Trophoblast cell (in vitro differentiated cells and primary cell): ENCODE results near the gene DMRTC2.

Experiments used
- DNase-seq, 2 donors: peaks; one replicate each; pipeline ENCODE4 v3.0.0-alpha.2; 2016
- H2AFZ ChIP-seq: 2 replicates; pipeline ENCODE4 v1.6.1; 2013; ENCODE audit warnings: low read length, moderate library complexity, mild to moderate bottlenecking; ENCODE audit not compliant: insufficient read depth, poor library complexity
- H2AK5ac ChIP-seq: 2 replicates; pipeline ENCODE4 v1.6.1; 2013; ENCODE audit warnings: mild to moderate bottlenecking, low read length
- H2BK120ac ChIP-seq: 2 replicates; pipeline ENCODE4 v1.6.1; 2013; ENCODE audit warnings: low read length, mild to moderate bottlenecking, moderate library complexity; ENCODE audit not compliant: insufficient read depth, poor library complexity
- H2BK12ac ChIP-seq: 2 replicates; pipeline ENCODE4 v1.6.1; 2013; ENCODE audit warnings: mild to moderate bottlenecking, low read length, moderate library complexity
- H2BK5ac ChIP-seq: 2 replicates; pipeline ENCODE4 v1.6.1; 2013; ENCODE audit warnings: low read length, low read depth, moderate library complexity, mild to moderate bottlenecking; ENCODE audit not compliant: poor library complexity
- H3K14ac ChIP-seq: 2 replicates; pipeline ENCODE4 v1.6.1; 2013; ENCODE audit warnings: mild to moderate bottlenecking, low read length
- H3K18ac ChIP-seq: 2 replicates; pipeline ENCODE4 v1.6.1; 2013; ENCODE audit warnings: mild to moderate bottlenecking, low read length
- H3K23ac ChIP-seq: 2 replicates; pipeline ENCODE4 v1.6.1; 2013; ENCODE audit warnings: low read length
- H3K27ac ChIP-seq: 2 replicates; pipeline ENCODE4 v1.5.1; 2013; ENCODE audit warnings: low read depth, mild to moderate bottlenecking, inconsistent platforms, low read length, moderate library complexity
- H3K27me3 ChIP-seq: 2 replicates; pipeline ENCODE4 v1.6.1; 2013; ENCODE audit warnings: inconsistent platforms, mild to moderate bottlenecking, low read length, moderate library complexity; ENCODE audit not compliant: insufficient read depth
- H3K36me3 ChIP-seq, 2 experiments: 1 replicate in 1 of 2; 2 replicates in 1 of 2; pipeline ENCODE4 v1.6.1; 2013; ENCODE audit warnings: low read length in 2 of 2, mild to moderate bottlenecking in 2 of 2, moderate library complexity in 1 of 2; ENCODE audit not compliant: insufficient read depth in 2 of 2, control insufficient read depth in 1 of 2
- H3K4ac ChIP-seq: 2 replicates; pipeline ENCODE4 v1.6.1; 2013; ENCODE audit warnings: low read depth, mild to moderate bottlenecking, low read length, moderate library complexity
- H3K4me1 ChIP-seq, 2 experiments: 1 replicate in 1 of 2; 2 replicates in 1 of 2; pipeline ENCODE4 v1.6.1; 2013; ENCODE audit warnings: low read length in 2 of 2, mild to moderate bottlenecking in 2 of 2, moderate library complexity in 1 of 2; ENCODE audit not compliant: insufficient read depth in 2 of 2, control insufficient read depth in 1 of 2
- H3K4me2 ChIP-seq: 2 replicates; pipeline ENCODE4 v1.6.1; 2013; ENCODE audit warnings: inconsistent platforms, mild to moderate bottlenecking, low read length, moderate library complexity
- H3K4me3 ChIP-seq: 2 replicates; pipeline ENCODE4 v1.5.1; 2013; ENCODE audit warnings: mild to moderate bottlenecking, low read depth, low read length, inconsistent platforms
- H3K79me1 ChIP-seq: one replicate; pipeline ENCODE4 v1.6.1; 2013; ENCODE audit warnings: low read length
- H3K79me2 ChIP-seq: 2 replicates; pipeline ENCODE4 v1.6.1; 2013; ENCODE audit warnings: low read length, mild to moderate bottlenecking; ENCODE audit not compliant: control insufficient read depth, insufficient read depth, poor library complexity
- H3K9ac ChIP-seq: 2 replicates; pipeline ENCODE4 v1.6.1; 2013; ENCODE audit warnings: mild to moderate bottlenecking, low read length
- H3K9me3 ChIP-seq: 2 replicates; pipeline ENCODE4 v1.6.1; 2013; ENCODE audit warnings: low read depth, mild to moderate bottlenecking, control low read depth, inconsistent platforms, low read length; ENCODE audit not compliant: insufficient read depth
- H4K12ac ChIP-seq: 2 replicates; pipeline ENCODE4 v1.6.1; 2013; ENCODE audit warnings: low read depth, mild to moderate bottlenecking, low read length, moderate library complexity
- H4K8ac ChIP-seq: 2 replicates; pipeline ENCODE4 v1.6.1; 2013; ENCODE audit warnings: low read depth, mild to moderate bottlenecking, low read length, moderate library complexity
- H4K91ac ChIP-seq: one replicate; pipeline ENCODE4 v1.6.1; 2013; ENCODE audit warnings: low read depth, mild to moderate bottlenecking, low read length, moderate library complexity
- WGBS: extraction: QIAGEN DNeasy Blood & Tissue Kit; methylation state at CpG from one replicate; pipeline ENCODE4 v1.1.7; 2013; ENCODE audit warnings: missing lambda C conversion rate; ENCODE audit not compliant: insufficient read length, insufficient coverage; ENCODE audit errors: extremely low coverage; 5-methylcytosine and 5-hydroxymethylcytosine counted together

The DMRTC2 gene

DNA sequence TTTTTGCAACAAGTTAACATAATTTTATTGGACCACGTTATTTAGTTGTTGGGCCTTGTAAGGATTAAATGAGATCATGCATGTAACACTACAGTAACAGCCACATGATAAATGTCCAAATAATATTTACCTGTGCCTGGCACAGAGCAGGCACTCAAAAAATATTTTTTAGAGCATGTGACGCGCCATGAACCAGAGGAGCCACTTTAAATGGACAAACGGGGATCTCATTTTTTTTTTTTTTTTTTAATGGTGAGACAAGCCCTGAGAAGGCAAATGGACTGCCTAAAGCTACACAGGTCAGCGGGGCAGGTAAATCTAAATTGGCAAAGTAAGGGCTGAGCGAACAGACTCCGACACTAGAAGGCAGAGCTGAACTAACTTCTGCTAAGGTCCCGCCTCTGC, 14.4 kb downstream of the DMRTC2 start:
- H3K36me3 ChIP-seq = peaks cover 31 to 33% of the 10 kb centered on the region in 2 experiments
- H2AK5ac ChIP-seq = no peak overlapping the region
- no peak overlapping the region for H4K12ac ChIP-seq
- H3K4me3 ChIP-seq = no peak overlapping the region
- no peak overlapping the region for H4K91ac ChIP-seq
- no peak overlapping the region for H2BK120ac ChIP-seq
- no peak overlapping the region for H3K4ac ChIP-seq
- no peak overlapping the region for H3K18ac ChIP-seq
- H3K79me2 ChIP-seq = peaks cover 20% of the 10 kb centered on the region
- H3K27me3 ChIP-seq = no peaks in the 10 kb centered on the region
- no peak for DNase-seq
- peak overlapping the region; percentile 69 for H3K4me2 ChIP-seq
- H3K27ac ChIP-seq = peak overlapping the region; percentile 35
- no peak overlapping the region for H3K14ac ChIP-seq
- H3K9me3 ChIP-seq = no peaks in the 10 kb centered on the region
- H2BK12ac ChIP-seq = no peak overlapping the region
- WGBS = no CpG with 5 or more reads among the region's 8 CpGs
- H3K4me1 ChIP-seq = peaks cover 3 to 11% of the 10 kb centered on the region in 2 experiments
- H3K9ac ChIP-seq = no peak overlapping the region
- H2AFZ ChIP-seq = no peak overlapping the region
- H2BK5ac ChIP-seq = no peak overlapping the region
- no peak overlapping the region for H3K23ac ChIP-seq
- H4K8ac ChIP-seq = peak overlapping the region; percentile 57
- H3K79me1 ChIP-seq = peaks cover 12% of the 10 kb centered on the region

- Histone ChIP-seq H3K23ac (no peak within 1 kb of the TSS), H3K4me2 (peak within 1 kb of the TSS; percentile 69)
These were observed 15.0 kb downstream of the DMRTC2 start, which contains the start of gene RPS19 for GRCh38 chr19:41859618-41860418. TSS of gene RPS19 (plus strand) at chr19:41860255. CDS start at chr19:41860775, 520 bp downstream.

DNA sequence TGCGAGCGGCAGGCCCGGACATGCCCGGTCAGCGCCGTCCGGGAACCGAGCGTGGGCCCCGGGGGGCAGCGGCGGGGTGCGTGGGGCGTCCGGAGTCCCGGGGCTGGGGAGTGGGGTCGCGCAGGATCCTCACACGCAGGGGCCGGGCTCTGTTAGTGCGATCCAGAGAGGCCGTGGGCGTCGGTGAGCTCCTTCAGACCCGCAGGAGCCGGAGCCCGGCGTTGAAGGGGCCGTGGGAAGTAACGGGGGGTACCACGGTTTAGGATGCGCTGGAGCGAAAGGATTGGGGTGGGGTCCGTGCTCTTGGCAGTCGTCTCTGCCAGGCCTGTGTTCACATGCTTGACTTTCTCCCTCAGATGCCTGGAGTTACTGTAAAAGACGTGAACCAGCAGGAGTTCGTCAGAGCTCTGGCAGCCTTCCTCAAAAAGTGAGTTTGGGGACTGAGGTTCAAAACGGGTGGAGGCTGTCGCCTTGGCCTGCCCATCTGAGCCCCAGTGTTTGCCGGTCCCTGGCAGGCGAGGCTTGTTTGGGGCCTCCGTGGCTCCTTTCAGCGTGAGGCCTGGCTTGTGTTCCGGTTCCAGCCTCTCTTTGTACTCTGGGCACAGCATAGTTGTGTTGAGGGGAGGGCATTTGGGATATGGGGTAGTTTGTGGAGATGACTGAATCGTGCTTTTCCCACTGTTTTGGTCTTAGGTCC, 15.7 kb downstream of the DMRTC2 start:
- H2BK12ac ChIP-seq = peak overlapping the region; percentile 19
- H3K36me3 ChIP-seq = peaks cover 42 to 47% of the 10 kb centered on the region in 2 experiments
- H2AFZ ChIP-seq = peak overlapping the region; percentile 20
- no peaks in the 10 kb centered on the region for H3K27me3 ChIP-seq
- H3K4me3 ChIP-seq = peak overlapping the region; percentile 88
- WGBS = no CpG with 5 or more reads among the region's 45 CpGs
- peak overlapping the region; percentile 69 for H3K4me2 ChIP-seq
- H3K14ac ChIP-seq = peak overlapping the region; percentile 91
- H4K12ac ChIP-seq = peak overlapping the region; percentile 22
- H3K9ac ChIP-seq = peak overlapping the region; percentile 99
- H2BK120ac ChIP-seq = peak overlapping the region; percentile 85
- H3K79me1 ChIP-seq = peaks cover 12% of the 10 kb centered on the region
- peak overlapping the region; percentile 72 for H2AK5ac ChIP-seq
- no peaks in the 10 kb centered on the region for H3K9me3 ChIP-seq
- H3K23ac ChIP-seq = no peak overlapping the region
- peak overlapping the region; percentile 88 for H4K8ac ChIP-seq
- H3K79me2 ChIP-seq = peaks cover 20% of the 10 kb centered on the region
- H3K18ac ChIP-seq = peak overlapping the region; percentile 81
- peaks cover 6 to 11% of the 10 kb centered on the region in 2 experiments for H3K4me1 ChIP-seq
- DNase-seq = peak in 1 of 2 donors; percentile 33
- peak overlapping the region; percentile 84 for H3K4ac ChIP-seq
- H3K27ac ChIP-seq = peak overlapping the region; percentile 85
- peak overlapping the region; percentile 96 for H4K91ac ChIP-seq
- H2BK5ac ChIP-seq = peak overlapping the region; percentile 94

More at GRCh38 chr19:41859618-41860418, 15.0 kb downstream of the DMRTC2 start, which contains the start of gene RPS19:
- Histone ChIP-seq H4K8ac (peak within 1 kb of the TSS; percentile 88), H2BK12ac (peak within 1 kb of the TSS; percentile 19), H3K9ac (peak within 1 kb of the TSS; percentile 99), H2BK120ac (peak within 1 kb of the TSS; percentile 85), H2AK5ac (peak within 1 kb of the TSS; percentile 72), H3K4me3 (peak within 1 kb of the TSS; percentile 88), H3K36me3 (peaks cover 36 to 39% of the 10 kb centered on the region in 2 experiments), H3K79me1 (peaks cover 12% of the 10 kb centered on the region), H3K18ac (peak within 1 kb of the TSS; percentile 81), H3K27me3 (no peaks in the 10 kb centered on the region), H3K4ac (peak within 1 kb of the TSS; percentile 84), H3K4me1 (peaks cover 6 to 11% of the 10 kb centered on the region in 2 experiments), H4K12ac (peak within 1 kb of the TSS; percentile 79), H4K91ac (peak within 1 kb of the TSS; percentile 96), H3K79me2 (peaks cover 20% of the 10 kb centered on the region), H2BK5ac (peak within 1 kb of the TSS; percentile 94), H3K9me3 (no peaks in the 10 kb centered on the region), H3K14ac (peak within 1 kb of the TSS; percentile 91), H3K27ac (peak within 1 kb of the TSS; percentile 85), H2AFZ (peak within 1 kb of the TSS; percentile 56)
- WGBS = no CpG with 5 or more reads among the region's 76 CpGs
- DNase-seq = peak; percentile 99 to 100

DNA sequence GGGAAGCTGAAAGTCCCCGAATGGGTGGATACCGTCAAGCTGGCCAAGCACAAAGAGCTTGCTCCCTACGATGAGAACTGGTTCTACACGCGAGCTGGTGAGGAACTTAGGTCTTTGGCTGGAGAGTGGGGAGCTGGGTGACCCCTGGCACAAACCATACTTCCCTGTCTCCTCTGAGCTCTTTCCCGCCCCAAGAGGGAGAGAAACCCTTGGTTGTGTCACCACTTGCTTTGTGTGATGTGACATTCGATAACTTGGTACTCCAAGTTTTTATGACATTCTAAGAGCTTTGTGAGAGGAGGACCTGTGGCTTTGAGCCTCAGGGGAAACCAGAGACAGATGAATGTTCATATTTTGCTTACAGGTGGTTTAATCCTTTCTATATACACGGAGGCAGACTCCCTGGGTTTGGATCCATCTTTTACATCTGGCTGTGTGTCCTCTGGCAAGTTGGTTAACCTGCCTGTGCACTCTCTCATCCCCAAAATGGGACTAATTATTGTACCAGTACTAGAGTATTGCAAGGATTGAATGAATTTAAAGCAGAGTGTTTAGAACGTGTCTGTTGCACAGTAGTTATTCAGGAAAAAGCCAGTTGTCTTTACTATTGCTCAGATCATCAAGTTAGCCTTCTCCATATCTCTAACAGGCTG, 16.4 kb downstream of the DMRTC2 start:
- H2BK12ac ChIP-seq = peak overlapping the region; percentile 4
- H3K27me3 ChIP-seq = no peaks in the 10 kb centered on the region
- H2AK5ac ChIP-seq = no peak overlapping the region
- peak overlapping the region; percentile 5 for H4K12ac ChIP-seq
- no peak overlapping the region for H3K23ac ChIP-seq
- H3K4me2 ChIP-seq = peak overlapping the region; percentile 69
- H3K4ac ChIP-seq = peak overlapping the region; percentile 84
- peaks cover 6 to 11% of the 10 kb centered on the region in 2 experiments for H3K4me1 ChIP-seq
- H3K4me3 ChIP-seq = peak overlapping the region; percentile 88
- no peak overlapping the region for H3K18ac ChIP-seq
- no peak overlapping the region for H2BK120ac ChIP-seq
- no peak overlapping the region for H2BK5ac ChIP-seq
- H3K9me3 ChIP-seq = no peaks in the 10 kb centered on the region
- H2AFZ ChIP-seq = no peak overlapping the region
- H3K9ac ChIP-seq = peak overlapping the region; percentile 99
- H3K36me3 ChIP-seq = peaks cover 45 to 51% of the 10 kb centered on the region in 2 experiments
- H4K91ac ChIP-seq = peak overlapping the region; percentile 96
- DNase-seq = no peak
- no peak overlapping the region for H3K27ac ChIP-seq
- WGBS = no CpG with 5 or more reads among the region's 9 CpGs
- H3K14ac ChIP-seq = peak overlapping the region; percentile 91
- H3K79me2 ChIP-seq = peaks cover 20% of the 10 kb centered on the region
- H3K79me1 ChIP-seq = peaks cover 12% of the 10 kb centered on the region
- H4K8ac ChIP-seq = no peak overlapping the region
